ENCODE results near the gene MRPS24. TPM values are rescaled to one million over a fixed set of nuclear protein-coding genes. Genes with fewer than 3 reads are reported as not detected.

Gene MRPS24
- total and polyA plus RNA-seq, 2 of the 13 experiments (the other 11 are each of a cell fraction or from before 2014, with no cell fraction given): 135 to 162 TPM

- 0 out of 2 replicates have a peak, but pooled peaks have one; percentile 25 for TF ChIP-seq CC2D1A (CRISPR knock-in tag; IDR thresholded peaks at IDR 0.05)
- TF ChIP-seq PITX1 (CRISPR knock-in tag; IDR thresholded peaks at IDR 0.05): peak; percentile 31; the same call in 1 of the 2 replicates
- TF ChIP-seq ZNF549 (CRISPR knock-in tag; IDR thresholded peaks at IDR 0.05): no peak
- no peak; the same call in 1 of the 2 replicates for TF ChIP-seq ZBTB21 (CRISPR knock-in tag; IDR thresholded peaks at IDR 0.05)
- TF ChIP-seq KLF6 (CRISPR knock-in tag; IDR thresholded peaks at IDR 0.05): peak; percentile 59
- peak; percentile 86 for TF ChIP-seq ESRRA (CRISPR knock-in tag; IDR thresholded peaks at IDR 0.05; ENCODE audit: low read depth)
- TF ChIP-seq SRSF4 (IDR thresholded peaks at IDR 0.05; ENCODE audit: low read depth, low read length, poor library complexity, severe bottlenecking): no peak
- peak; percentile 38; the same call in 1 of the 2 replicates for TF ChIP-seq KMT2A (CRISPR knock-in tag; IDR thresholded peaks at IDR 0.05)
- peak; percentile 46; the same call in 1 of the 2 replicates for TF ChIP-seq ZMYM3 (CRISPR knock-in tag; IDR thresholded peaks at IDR 0.05)
- 0 out of 2 replicates have a peak, but pooled peaks have one; percentile 52 for TF ChIP-seq ZSCAN9 (CRISPR knock-in tag; IDR thresholded peaks at IDR 0.05; ENCODE audit: borderline replicate concordance)
- no peak for TF ChIP-seq ZNF883 (CRISPR knock-in tag; IDR thresholded peaks at IDR 0.05; ENCODE audit: not compliant biosample characterization)
Measured at GRCh38 chr7:43905209-43905946, 36.1 kb upstream of the MRPS24 start (continued).

GRCh38 chr7:43904533-43905208 lies 35.4 kb upstream of the MRPS24 start:
- BruUV-seq (replicated peaks): TSS peak; percentile 49
- peak overlapping the region in 1 of 3 experiments; percentile 34; a peak in 1 of 6 replicates for H3K4me3 ChIP-seq (replicated peaks in 1 of 3; ENCODE audit: insufficient read depth in 1 of 3, low read depth in 2 of 3, low read length in 3 of 3)
- peak overlapping the region; percentile 53 for H3K27ac ChIP-seq (ENCODE audit: extremely low read length, insufficient read depth, low read length)
- ChIA-PET POLR2A (interaction anchor here (0.8 to 2.5 kb wide), 13 partner anchors 10 to 322 kb away, joined by 3 to 36 read pairs (median 4); partner anchors contain the start of genes MRPS24, STK17A and UBE2D4), CTCF (ENCODE audit: low intra/inter-chr PET ratio, low total read pairs) (no interaction called here)
- TF ChIP-seq ARNT2 (CRISPR knock-in tag; IDR thresholded peaks at IDR 0.05; ENCODE audit: low read depth) (no peak), ZEB1 (IDR thresholded peaks at IDR 0.05; ENCODE audit: insufficient replicate concordance, low read depth) (peak; percentile 20), RBM39 (IDR thresholded peaks at IDR 0.05; ENCODE audit: low read depth, low read length, poor library complexity, severe bottlenecking) (no peak), ZNF577 (CRISPR knock-in tag; IDR thresholded peaks at IDR 0.05; ENCODE audit: borderline replicate concordance, low read depth) (no peak), ZNF510 (CRISPR knock-in tag; IDR thresholded peaks at IDR 0.05; ENCODE audit: low read depth) (no peak), ZNF556 (CRISPR knock-in tag; IDR thresholded peaks at IDR 0.05; ENCODE audit: borderline replicate concordance) (no peak)
- peaks cover 54% of the 10 kb centered on the region for H3K79me2 ChIP-seq (ENCODE audit: insufficient read depth, low read length)
- peak; percentile 15 for ATAC-seq
- peak; percentile 13 for DNase-seq (ENCODE audit: low spot score)
- peaks cover 28% of the 10 kb centered on the region for H4K20me1 ChIP-seq (ENCODE audit: insufficient read depth, low read length)
- no peak overlapping the region for H2AFZ ChIP-seq (ENCODE audit: low read length)
- no peaks in the 10 kb centered on the region for H3K27me3 ChIP-seq (ENCODE audit: control insufficient read depth in 1 of 2, insufficient read depth in 2 of 2, low read length in 2 of 2)
- H3K4me2 ChIP-seq (ENCODE audit: low read depth, low read length): peak overlapping the region; percentile 70
- in situ Hi-C loops (cut with HindIII; ENCODE audit: extremely low pct_ligation_motif_present, low pct_unique_long_range_greater_than_20kb) (no loop called here), intact Hi-C loops (cut with micrococcal nuclease; ENCODE audit: unreplicated experiment) (loop anchor here (1.0 to 2.0 kb wide), 3 partner anchors 22 to 39 kb away; partner anchors contain the start of genes MRPS24 and UBE2D4)
- peaks cover 36% of the 10 kb centered on the region for H3K4me1 ChIP-seq (ENCODE audit: insufficient read depth, low read length)
- H3K9ac ChIP-seq (ENCODE audit: insufficient read depth, low read depth, low read length): no peak overlapping the region
- 63% methylated on average over 4 of the region's 5 CpGs for WGBS (ENCODE audit: low lambda C conversion rate)
- H3K36me3 ChIP-seq (replicated peaks in 1 of 2; ENCODE audit: control insufficient read depth in 1 of 2, insufficient read depth in 2 of 2, low read length in 2 of 2): peaks cover 3 to 5% of the 10 kb centered on the region in 2 experiments; a peak in 3 of 5 replicates
- no peak for FAIRE-seq
- no peaks in the 10 kb centered on the region for H3K9me3 ChIP-seq (ENCODE audit: low read length)

Data from HepG2 (cell line).